Right renal pelvis (tissue), 4 donors: Measurements from ENCODE around the gene OR56A3. TPM values are rescaled to one million over a fixed set of nuclear protein-coding genes. Genes with fewer than 3 reads are reported as not detected.
"Not testable (repeated sequence)": the region's sequence is repeated elsewhere in the genome, so short reads cannot be mapped to it uniquely, and the experiment has no call there.

Experiments
- DNase-seq, 4 donors: peaks; one replicate each; pipeline ENCODE4 v3.0.0-alpha.2; 2013; ENCODE audit warnings: low read depth in 4 of 4, low spot score in 3 of 4, missing footprints in 1 of 4
- polyA plus RNA-seq, 4 donors: library from polyadenylated mRNA; unstranded; fragments of 120-200 nt; gene quantifications; one replicate each; pipeline ENCODE4 v1.2.1, GENCODE V29; 2013; ENCODE audit not compliant: insufficient read length in 4 of 4

The OR56A3 gene, protein sequence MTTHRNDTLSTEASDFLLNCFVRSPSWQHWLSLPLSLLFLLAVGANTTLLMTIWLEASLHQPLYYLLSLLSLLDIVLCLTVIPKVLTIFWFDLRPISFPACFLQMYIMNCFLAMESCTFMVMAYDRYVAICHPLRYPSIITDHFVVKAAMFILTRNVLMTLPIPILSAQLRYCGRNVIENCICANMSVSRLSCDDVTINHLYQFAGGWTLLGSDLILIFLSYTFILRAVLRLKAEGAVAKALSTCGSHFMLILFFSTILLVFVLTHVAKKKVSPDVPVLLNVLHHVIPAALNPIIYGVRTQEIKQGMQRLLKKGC
- polyA plus RNA-seq, result under 1 TPM in 1 of 4 donors, not detected in 3; 0.05 TPM

DNA sequence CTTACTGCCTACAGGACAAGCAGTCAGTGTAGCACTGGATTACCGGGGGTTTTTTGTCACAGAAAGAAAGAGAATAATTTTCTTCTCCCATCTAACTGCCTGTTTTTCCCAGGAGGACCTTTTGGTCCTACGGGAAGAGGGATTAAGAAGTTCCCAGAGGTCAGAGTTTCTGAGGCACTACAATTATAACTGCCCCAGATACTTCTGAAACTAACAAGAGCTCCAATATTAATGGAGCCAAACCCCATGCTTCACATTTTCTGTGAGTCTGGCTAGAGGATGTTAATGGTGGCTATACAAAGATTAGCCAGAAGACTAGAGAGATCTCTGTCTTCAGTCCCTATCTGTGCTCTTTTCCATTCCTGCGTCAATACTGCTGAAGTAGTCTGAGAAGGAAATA, at the start of gene OR56A3:
Gene OR56A3, plus strand, starts transcription at position 301 of the 400 bp plus-strand sequence. CDS start 5,096 bp downstream, outside the sequence.
- no peak for DNase-seq

DNA sequence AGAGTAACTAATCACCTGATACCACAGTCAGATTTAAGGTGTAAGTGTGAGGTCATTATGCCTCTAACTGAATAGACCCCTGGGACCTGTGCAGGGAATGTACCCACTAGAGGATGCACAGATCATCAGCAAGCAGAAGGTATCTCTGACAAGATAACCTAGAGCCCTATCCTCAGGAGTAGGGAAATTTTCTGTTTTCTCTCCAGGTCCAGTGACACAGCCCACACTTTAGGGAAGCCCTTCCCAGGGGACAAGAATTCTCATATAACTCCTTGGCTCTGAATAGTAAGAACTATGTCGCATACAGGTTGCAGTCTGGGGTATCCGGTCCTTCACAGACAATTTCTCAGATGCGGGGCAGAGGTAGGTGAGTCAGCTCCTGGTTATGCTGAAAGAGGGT, 49.1 kb upstream of the OR56A3 start, which contains the start of gene OR52E5:
Gene OR52E5, plus strand, starts transcription at position 301 of the 400 bp plus-strand sequence. CDS start 7,569 bp downstream, outside the sequence.
- no peak for DNase-seq

DNA sequence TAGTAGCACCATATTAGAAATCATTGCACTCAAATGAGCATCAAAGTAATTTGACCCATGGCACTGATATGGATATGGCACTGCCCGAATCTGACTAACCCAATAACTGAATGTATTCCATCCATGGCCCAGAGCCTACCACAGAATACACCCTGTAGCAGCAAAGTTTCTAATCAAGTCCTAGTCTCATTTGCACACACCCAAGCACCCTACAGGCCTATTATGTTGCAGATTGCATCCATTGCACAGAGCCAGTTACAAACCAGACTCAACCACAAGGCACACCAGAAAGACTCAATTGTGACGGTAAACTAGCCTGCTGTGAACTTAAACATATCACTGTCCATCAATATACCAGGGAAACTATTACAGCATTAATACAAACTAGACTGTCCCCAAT, 42.5 kb upstream of the OR56A3 start:
- DNase-seq, result no peak

DNA sequence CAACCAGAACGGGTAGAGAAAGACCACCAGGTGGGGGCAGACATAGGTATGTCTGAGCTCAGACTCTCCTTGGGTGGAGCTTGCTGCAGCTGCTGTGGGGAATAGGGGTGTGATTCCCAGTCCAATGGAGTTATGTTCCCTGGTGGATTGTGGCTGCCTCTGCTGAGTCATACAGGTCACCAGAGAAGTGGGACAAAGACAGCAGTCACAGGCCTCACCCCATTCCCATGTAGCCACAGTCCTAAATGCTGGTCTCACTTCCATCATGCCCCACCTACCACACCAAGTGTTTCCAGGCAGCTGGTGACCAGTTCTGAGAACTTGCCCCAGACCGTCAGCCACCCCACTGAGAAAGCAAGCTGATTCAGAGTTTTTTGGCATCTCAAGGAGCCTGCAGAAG, 31.5 kb upstream of the OR56A3 start:
- no peak for DNase-seq

DNA sequence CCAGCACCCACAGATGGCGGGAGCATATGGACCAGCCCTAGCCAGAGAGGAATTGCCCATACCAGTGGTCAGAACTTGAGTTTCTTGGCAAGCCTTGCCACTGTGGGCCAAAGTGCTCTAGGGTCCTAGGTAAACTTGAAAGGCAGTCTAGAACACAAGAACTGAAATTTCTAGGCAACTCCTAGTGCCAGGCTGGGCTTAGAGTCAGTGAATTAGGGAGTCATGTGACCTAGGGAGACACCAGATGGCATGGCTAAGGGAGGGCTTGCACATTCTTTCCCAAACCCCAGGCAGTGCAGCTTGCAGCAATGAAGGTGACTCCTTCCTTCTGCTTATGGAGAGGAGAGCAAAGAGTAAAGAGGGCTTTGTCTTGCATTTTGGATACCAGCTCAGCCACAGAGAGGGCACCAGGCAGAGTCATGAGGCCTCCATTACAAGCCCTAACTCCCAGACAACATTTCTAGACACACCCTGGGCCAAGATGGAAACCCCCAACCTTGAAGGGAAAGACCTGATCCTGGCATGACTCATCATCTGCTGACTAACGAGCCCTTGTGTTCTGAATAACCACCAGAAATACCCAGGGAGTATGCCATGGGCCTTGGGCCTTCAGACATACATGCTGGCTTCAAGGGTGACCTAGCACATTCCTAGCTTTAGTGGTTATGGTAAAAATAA, 19.2 kb upstream of the OR56A3 start:
- DNase-seq, result no peak

DNA sequence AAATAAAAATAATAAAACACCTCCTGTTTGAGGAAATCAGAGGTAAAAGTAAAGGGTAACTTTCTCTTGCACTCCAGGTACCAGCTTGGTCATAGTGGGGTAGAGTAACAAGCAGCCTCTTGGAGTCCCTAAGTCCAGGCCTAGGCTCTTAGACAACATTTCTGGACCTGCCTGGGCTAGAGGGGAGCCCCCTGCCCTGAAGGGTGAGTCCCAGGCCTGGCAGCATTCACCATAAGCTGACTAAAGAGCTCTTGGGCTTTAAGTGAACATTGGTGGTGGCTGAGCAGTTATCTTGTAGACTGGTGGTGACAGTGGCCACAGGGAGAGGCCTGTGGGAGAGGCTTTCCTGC, 18.6 kb upstream of the OR56A3 start:
- DNase-seq, result no peak

DNA sequence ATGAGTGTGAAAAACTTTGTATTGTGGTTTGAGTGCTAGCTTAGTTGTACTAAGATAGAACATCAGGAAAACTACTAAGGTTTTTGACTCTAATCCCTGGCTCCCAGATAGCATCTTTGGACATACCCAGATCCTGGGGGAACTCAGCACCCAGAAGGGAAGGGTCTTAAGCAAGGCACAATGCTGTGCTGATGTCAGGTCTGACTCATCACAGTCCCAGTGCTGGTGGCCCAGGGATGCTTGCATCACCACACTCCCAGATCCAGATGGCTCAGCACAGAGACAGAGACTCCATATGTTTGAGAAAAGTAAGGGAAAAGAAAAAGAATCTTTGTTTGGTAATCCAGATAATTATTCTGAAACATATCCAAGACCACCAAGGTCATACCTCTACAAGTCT, 18.3 kb upstream of the OR56A3 start:
- DNase-seq, result no peak

DNA sequence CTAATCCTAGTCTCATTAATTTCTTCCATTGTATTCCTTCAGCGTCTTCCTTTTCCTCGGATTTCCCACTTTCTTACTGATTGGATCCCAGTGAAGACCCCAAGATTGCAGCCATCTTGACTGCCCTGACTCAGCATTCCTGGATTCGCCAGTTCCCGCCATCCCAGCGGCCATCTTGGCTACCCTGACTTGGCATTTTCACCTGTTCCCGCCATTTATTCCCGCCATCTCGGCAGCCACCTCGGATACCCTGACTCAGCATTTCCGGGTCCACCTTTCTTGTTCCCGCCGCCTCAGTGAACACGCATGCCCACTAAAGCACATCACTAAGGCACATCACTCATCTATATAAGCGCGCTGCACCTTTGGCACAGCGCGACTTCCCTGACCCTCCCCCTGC, 13.8 kb upstream of the OR56A3 start:
- DNase-seq, result no peak

DNA sequence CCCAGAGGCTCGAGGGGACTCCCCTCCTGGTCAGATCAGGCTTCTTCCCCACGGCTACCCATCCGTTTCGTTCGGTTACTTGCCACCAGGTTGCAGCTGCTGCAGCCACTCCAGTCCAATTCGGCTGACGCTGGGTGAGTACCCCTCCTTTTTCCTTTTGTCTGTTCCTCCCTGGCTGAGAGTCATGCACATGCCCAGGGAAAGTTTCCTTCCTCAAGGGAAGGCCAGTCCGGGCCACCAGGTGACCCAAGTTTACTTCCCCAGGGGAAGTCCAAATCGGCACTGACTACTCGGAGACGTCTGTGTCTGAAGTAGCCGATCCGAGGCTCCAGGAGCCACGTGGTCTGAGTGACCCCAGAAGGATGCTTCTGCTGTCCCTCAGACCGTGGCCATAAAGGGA, 13.2 kb upstream of the OR56A3 start:
- DNase-seq, result no peak

DNA sequence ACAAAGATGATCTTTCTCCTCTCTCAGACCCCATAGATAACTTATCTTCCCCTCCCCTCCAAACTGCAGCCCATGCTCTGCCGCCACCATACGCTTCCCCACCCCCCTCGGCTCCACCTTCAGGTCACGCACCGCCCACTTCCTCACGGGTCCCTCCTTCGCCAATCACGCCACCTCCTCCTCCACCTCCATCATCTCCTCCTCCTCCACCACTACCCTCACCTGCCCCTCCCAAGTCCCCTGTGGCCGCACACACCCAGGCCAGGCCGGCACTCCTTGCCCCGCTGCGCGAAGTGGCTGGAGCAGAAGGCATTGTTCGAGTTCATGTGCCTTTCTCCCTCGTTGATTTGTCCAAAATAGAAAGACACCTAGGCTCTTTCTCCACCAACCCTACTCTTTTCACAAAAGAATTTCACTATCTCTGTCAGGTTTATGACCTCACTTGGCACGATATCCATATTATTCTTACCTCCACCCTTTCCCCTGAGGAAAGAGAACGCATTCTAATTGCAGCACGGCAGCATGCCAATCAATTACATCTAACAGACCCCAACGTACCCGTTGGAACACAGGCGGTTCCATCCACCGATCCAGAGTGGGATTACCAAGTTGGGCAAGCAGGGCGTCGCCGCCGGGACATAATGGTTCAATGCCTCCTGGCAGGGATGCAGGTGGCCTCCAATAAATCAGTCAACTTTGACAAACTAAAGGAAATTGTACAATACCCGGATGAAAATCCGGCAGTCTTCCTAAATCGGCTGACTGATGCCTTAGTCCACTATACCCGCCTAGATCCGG, 12.3 kb upstream of the OR56A3 start:
- no peak for DNase-seq

DNA sequence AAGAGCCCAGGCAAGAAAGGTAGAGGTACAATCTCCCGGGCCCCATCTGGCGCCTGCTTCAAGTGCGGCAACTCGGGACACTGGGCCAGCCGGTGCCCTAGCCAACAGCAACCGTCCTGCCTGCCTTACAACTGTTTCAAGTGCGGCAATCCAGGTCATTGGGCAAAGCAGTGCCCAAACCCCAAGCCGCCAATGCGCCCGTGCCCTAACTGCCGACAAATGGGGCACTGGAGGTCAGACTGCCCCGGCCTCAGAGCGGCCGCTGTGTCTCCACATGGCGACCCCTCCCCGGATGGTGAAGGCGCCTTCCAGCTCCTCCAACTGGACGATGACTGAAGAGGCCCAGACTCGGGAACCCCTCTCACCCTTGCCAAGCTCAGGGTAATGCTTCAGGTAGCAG, 11.4 kb upstream of the OR56A3 start:
- DNase-seq, result no peak

DNA sequence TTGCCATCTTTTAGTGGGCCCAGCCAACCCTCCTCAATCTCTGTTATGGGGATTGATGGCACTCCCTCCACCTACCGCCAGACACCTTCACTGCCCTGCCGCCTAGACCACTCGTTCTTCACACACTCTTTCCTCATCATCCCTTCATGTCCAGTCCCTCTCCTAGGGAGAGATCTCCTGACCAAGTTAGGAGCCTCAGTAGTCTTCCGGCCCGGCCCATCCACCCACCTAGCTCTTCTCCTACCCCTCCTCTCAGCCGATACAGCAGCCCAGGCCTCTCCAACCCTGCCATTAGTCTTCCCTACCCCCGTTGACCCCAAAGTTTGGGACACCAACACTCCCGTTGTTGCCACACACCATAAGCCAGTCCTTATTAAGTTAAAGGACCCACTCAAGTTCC, 11.0 kb upstream of the OR56A3 start:
- no peak for DNase-seq

DNA sequence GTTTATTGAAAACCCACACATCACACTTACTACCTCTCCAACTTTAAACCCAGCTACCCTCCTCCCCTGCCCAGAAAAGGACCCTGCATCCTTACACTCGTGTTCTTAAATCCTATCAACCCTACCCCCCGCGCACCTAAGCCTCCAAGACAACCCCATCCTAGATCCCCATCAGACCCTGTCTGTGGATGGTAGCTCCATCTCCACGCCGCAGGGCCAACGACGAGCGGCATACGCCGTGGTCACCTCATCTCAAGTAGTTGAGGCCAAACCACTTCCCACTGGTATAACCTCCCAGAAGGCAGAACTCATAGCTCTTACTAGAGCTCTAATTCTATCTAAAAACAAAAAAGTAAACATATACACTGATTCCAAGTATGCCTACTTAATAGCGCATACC, 9.4 kb upstream of the OR56A3 start:
- DNase-seq, result no peak

DNA sequence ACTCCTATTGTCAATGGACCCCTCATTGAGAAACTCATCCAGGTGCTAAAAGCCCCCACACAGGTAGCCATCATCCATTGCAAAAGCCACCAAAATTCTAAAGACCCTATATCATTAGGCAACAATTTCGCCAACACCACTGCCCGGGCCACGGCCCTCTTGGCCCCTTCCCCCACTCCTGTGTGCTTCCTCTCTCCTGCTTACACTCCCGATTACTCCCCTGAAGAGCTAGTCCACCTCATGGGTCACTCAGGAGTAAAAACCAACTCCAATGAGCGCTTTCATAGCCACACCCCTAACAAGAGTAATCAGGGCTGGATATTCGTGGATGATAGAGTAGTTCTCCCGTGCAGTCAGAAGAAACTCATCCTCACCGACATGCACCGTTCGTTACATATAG, 8.9 kb upstream of the OR56A3 start:
- no peak for DNase-seq

DNA sequence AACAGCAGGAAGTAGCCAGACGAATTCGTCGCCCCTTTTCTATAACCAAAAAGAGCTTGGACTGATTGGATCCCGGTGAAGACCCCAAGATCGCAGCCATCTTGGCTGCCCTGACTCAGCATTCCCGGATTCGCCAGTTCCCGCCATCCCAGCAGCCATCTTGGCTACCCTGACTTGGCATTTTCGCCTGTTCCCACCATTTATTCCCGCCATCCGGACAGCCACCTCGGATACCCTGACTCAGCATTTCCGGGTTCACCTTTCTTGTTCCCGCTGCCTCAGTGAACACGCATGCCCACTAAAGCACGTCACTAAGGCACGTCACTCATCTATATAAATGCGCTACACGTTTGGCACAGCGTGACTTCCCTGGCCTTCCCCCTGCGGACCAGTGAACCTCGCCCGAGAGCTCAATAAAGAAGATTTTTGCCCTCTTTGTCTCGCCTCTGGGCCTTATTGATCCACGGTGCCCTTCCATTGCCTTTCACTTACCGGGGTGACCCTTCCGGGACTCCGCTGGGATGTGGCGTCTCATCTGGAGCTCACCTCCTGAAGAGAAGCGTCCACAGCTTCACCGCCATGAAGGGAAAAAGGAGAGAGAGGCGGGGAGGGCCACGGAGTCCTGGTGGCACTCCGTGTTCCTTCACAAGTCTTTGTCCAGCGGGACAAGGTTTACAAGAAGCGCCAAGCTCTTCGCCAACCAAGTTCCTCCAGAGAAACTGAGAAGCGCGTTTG, 4.0 kb upstream of the OR56A3 start:
- DNase-seq, result no peak

DNA sequence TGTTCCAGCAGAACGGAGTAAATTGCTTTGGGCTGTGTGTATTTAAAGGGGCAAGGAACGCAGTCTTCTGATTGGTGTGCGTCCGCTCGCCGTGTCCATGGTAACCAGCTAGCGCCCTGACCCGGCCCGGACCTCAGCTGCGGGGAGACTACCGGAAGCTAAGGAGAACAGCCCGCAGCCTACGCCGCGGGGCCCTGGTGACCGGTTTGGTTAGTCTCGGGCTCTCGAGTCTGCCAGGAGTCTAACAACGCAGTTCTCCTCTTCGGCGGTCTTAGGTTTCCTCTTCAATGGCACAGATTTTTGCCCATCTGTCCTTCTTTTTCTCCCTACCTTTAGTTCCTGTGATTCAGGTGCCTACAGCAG, 3.5 kb upstream of the OR56A3 start:
- no peak for DNase-seq

DNA sequence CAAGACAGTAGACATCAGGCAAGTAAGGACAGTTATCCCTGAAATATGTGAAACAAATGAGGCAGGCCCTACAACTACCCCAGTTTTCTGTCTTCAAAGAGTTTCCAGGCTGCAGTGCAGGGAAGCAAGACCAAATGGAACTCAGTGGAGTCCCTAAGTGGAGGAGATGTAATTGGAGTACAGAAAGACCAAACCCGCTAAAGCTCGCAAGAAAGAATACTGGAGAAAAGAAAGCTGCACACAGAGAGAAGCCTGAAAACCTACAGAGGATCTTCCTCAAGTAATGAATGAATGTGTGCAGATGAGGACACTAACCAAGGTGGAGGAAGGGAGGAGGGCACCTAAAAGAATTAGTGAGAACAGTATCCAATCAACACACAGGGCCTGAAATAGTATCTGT, 1.3 kb upstream of the OR56A3 start:
- no peak for DNase-seq

DNA sequence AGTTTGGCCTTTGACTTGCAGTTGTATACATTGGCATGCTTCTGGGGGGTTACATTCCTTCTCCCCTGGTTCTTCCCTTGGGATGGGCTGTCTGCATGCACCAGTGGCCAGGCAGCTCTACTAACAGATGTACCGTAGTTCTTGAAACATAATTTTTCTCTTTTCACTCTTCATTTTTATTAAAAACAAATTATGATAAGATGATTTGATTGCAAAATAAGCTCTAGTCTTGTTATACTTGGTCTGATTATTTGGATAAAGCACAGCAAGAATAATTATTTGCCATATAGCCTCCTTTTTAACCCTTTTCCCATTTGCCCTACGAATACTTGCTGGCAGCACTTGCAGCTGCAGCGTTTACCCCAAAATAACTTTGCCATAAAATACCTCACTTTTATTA, 13.5 kb downstream of the OR56A3 start:
- no peak for DNase-seq

DNA sequence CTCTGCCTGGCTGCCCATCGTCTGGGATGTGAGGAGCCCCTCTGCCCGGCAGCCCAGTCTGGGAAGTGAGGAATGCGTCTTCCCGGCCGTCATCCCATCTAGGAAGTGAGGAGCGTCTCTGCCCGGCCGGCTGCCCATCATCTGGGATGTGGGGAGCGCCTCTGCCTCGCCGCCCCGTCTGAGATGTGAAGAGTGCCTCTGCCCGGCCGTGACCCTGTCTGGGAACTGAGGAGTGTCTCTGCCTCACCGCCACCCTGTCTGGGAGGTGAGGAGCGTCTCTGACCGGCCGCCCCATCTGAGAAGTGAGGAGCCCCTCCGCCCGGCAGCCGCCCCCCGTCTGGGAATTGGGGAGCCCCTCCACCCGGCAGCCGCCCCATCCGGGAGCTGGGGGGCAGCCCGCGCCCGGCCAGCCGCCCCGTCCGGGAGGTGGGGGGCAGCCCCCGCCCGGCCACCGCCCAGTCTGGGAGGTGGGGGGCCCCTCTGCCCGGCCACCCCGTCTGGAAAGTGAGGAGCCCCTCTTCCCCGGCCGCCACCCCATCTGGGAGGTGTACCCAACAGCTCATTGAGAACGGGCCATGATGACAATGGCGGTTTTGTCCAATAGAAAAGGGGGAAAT, 18.8 kb downstream of the OR56A3 start:
- not testable (repeated sequence) for DNase-seq

DNA sequence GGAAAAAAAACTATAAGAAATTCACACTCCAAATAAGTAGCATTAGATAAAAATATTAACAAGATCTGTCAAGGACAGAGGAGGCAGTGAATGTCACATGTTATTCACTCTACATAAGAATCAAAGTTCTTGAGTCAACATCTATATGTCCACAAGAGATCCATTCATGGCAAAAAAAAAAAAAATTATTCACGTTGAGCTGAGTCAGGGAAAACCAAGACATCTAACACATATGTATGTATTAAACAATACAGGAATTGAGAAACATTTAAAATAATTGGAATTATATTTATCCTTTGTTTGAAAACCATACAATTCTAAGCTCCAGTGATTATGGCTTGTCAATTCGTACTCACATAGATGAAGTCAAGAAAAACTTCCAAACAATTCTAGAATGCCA, 24.9 kb downstream of the OR56A3 start:
- DNase-seq, result no peak
